ENCODE measurements around the gene SMAD6.
A peak's percentile ranks its signal among the peaks of the same experiment; 100 is the strongest.

The SMAD6 gene

DNA sequence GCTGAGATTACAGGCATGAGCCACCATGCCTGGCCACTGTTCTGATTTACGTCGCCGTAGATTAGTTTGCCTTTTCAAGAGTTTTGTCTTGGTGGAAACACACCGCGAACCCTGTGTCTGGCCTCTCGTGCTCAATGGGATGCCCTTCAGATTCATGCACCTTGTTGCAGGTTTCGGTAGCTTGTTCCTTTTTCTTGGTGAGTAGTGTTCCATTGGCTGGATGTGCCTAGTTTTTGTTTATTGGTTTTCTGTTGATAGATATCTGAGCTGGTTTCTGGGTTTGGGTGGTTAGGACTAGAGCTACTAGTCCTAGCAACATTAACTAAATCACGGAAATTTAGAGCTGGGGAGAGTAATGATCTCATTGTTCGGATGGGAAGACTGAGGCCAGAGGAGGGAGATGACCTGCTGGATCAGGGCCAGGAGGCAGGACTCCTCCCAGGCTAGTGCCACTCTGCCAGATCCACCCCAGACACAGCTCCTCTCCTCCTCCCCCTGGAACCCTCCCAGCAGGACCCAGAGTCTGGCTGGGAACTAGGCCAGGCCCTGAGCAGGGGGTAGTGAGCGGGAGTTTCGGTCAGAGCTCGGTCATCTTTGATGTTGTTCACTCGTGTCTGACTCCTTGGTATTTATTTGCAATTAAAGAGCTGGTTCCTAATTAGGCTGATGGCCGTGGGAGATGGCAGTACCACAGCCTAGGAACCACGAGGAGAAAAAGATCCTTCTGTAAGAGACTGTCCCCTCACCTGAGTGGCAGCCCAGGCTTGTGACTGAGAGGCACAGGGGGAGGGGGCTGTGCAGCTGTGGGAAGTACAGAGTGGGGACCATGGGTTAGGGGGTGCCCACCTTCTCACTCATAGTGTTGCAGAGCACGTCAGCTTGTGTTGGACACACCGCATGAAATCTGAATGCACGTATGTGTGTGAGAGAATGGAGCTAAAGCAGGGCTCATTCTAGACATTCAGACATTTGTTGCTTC, 73.4 kb downstream of the SMAD6 start:
- no peak for DNase-seq (ENCODE audit: low read depth)

DNA sequence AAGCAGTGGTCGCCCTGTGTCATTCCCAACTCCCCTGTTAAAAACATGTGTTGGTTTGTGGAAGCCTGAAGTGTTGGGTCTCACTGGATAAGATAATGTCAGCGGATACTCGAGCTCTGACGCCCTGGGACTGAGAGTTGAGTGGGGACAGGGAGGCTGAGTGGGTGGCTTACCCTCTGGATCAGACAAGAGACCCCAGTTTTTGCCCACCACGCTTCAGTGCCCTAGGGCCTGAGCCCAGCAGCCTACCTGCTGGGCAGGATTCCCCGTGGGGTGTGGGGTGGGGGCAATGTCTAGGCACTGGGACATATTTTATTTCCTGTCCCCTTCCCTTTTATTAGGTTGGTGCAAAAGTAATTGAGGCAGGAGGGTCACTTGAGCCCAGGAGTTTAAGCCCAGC, 75.0 kb downstream of the SMAD6 start:
- no peak for DNase-seq (ENCODE audit: low read depth)

DNA sequence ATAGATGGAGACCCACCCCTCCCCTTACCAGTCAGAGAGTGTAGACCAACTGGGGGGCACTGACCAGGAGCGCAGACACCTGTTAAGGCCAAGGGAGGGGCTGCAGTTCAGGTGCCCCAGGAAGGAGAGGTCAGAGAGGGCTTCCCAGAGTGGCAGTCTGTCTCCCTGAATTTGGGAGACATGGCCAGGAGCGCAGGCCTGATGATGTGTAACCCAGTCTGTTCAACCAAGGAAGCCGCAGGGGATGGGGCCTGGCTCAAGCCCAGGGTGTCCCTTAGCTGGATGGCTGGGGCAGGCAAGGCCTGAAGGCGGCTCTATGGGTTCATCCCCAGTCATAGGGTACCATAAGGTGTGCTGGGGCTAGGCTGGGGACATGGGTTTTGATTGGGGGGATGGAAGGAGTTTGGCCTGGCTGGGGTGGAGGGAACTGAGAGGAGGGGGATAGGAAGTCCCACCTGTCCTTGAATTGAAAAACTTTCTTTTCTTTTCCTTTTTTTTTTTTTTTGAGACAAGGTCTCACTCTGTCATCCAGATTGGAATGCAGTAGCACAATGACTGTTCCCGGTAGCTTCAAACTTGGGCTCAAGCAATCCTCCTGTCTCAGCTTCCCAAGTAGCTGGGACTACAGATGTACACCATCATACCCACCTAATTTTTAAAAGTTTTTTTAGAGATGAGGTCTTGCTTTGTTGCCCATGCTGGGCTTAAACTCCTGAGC, 75.7 kb downstream of the SMAD6 start:
- no peak for DNase-seq (ENCODE audit: low read depth)

DNA sequence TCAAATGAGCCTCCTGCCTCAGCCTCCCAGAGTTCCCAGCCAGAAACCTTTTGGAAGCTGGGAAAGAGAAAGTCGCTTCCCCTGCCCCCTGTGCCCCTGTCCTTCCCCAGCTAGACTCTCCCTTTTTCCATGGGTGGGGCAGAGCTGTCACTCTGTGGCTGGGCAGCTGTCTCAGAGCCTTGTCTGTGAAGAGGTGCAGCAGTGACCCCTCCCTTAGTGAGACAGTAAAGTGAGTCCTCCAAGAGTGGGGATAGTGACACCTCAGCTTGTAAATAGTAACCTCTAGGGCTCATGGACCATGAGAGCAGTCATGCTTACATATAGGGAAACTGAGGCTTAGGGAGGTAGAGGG, 76.3 kb downstream of the SMAD6 start:
- DNase-seq (ENCODE audit: low read depth) = no peak

DNA sequence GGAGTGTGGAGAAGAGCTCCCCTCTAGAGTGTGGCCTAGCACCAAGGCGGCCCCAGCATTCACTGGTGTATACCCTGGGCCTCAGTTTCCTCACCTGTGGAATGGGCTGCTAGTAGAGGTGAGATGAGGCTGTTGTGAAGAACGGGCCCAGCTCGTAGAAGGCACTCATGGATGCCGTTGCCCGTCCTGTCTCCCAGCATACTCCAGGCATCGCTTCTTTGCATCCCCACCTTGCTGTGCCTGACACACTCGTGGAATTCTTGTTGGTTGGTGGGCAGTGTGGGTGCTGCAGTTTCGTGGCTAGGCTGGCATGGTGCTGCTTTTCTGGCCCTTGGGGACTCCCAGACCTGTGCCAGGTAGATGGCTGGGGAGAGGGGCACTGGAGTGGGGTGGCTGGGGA, 76.7 kb downstream of the SMAD6 start:
- no peak for DNase-seq (ENCODE audit: low read depth)

DNA sequence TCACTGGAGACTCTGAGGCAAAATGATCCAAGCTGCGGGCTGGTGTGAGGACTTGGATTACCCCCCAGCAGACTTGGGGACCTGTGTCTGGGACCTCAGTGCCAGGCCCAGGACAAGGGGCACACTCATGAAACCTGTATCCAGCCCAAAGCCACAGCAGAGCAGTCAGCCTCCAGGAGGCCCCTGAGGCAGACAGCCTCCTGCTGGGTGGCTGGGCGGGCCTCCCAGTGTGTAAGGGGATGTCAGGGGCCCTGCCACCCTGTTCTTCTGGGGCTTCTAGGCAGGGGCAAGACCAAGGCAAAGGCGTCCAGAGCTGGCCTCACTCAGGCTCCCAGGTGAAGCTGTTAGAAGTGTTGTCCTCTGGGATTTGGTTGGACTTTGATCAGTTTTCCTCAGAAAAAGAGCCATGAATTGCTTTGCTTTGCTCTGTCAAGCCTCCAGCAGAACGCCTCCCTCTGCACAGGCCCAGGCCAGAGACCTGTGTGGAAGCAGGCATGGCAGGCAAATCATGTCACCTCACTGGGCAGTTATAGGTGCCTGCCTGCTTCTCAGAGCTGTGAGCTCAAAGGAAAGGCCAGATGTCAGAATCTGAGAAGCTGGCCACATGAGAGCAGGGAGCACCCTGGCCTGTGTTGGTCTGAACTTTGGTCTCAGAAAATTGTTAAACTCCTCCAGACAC, 77.4 kb downstream of the SMAD6 start:
- no peak for DNase-seq (ENCODE audit: low read depth)

- peak; percentile 64 for DNase-seq (ENCODE audit: low read depth)
Observed at GRCh38 chr15:66780172-66780972, 78.3 kb downstream of the SMAD6 start.

DNA sequence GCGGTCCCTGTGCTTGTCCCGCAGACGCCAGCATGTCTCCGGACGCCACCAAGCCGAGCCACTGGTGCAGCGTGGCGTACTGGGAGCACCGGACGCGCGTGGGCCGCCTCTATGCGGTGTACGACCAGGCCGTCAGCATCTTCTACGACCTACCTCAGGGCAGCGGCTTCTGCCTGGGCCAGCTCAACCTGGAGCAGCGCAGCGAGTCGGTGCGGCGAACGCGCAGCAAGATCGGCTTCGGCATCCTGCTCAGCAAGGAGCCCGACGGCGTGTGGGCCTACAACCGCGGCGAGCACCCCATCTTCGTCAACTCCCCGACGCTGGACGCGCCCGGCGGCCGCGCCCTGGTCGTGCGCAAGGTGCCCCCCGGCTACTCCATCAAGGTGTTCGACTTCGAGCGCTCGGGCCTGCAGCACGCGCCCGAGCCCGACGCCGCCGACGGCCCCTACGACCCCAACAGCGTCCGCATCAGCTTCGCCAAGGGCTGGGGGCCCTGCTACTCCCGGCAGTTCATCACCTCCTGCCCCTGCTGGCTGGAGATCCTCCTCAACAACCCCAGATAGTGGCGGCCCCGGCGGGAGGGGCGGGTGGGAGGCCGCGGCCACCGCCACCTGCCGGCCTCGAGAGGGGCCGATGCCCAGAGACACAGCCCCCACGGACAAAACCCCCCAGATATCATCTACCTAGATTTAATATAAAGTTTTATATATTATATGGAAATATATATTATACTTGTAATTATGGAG, 79.1 kb downstream of the SMAD6 start:
- no peak for DNase-seq (ENCODE audit: low read depth)

DNA sequence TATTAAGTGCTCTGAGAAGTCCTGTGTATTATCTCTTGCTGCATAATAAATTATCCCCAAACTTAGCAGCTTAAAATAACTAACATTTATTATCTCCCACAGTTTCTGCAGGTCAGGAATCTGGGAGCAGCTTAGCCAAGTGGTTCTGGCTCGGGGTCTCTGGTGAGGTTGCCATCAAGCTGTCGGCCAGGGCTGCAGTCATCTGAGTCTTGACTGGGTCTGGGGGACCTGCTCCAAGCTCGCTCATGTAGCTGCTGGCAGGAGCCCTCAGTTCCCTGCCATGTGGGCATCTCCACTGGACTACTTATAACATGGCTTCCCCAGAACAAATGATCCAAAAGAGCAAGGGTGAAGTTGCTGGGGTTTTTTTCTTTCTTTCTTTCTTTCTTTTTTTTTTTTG, 80.7 kb downstream of the SMAD6 start:
- no peak for DNase-seq (ENCODE audit: low read depth)

- no peak for DNase-seq (ENCODE audit: low read depth)
Observed at GRCh38 chr15:66783314-66783713, 81.3 kb downstream of the SMAD6 start.

GRCh38 chr15:66783725-66784124, 81.7 kb downstream of the SMAD6 start:
- DNase-seq (ENCODE audit: low read depth) = no peak

DNA sequence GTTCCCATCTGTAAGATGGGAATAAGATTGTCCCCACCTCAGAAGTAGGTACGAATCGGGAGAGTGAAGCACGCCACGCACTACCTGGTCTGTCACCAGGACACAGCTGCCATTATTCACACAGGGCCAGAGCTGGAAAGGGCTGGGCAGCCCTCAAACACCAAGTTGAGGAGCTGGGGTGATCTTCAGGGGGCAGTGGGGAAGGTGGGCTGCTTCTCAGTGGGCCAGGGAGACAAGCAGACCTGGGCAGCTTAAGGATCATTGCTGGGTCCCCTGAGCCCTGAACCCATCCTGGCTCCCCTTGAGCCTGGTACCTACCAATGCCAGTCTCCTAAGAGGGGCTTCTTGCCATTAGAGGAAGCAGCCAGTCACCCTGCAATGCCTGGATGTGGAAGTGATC, 82.1 kb downstream of the SMAD6 start:
- DNase-seq (ENCODE audit: low read depth) = no peak

DNA sequence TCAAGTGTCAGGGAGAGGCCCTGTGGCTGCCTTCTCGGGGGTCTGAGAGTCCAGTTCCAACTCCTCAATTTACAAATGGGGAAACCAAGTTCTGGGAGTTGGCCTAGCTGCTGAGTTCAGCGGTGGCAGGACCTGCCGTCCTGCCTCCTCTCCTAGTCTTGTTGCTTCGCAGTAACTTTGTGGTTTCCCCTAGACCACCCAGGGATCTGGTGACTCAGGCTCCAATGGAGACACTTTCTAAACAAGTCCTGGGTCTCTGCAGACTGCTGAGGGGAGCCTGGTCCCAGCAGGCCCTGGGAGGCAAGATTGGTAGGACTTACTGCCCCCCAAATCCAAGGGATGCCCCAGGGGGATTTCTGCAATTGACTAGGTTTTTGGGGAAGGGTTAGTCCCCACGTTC, 83.6 kb downstream of the SMAD6 start:
- no peak for DNase-seq (ENCODE audit: low read depth)

GRCh38 chr15:66786222-66786621, 84.2 kb downstream of the SMAD6 start:
- no peak for DNase-seq (ENCODE audit: low read depth)

- DNase-seq (ENCODE audit: low read depth) = no peak
Observed at GRCh38 chr15:66786708-66787488, 84.9 kb downstream of the SMAD6 start.

DNA sequence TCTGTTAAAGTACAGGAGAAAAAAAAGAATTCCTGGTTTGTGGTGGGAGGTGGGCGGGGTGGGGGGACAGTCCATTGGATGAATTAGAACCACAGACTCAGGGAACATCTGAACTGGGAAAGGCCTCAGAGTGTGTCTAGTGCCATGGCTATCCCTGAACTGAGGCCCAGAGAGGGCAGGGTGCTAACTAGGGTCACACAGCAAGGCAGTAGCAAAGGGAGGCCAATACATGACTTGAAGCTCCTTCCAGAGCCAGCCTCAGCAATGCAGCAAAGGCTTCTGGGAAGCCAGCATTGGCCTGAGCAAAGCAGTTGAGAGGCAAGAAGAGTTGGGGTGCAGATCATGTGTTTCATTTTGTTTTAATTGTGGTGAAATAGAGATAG, 85.4 kb downstream of the SMAD6 start:
- DNase-seq (ENCODE audit: low read depth) = no peak

DNA sequence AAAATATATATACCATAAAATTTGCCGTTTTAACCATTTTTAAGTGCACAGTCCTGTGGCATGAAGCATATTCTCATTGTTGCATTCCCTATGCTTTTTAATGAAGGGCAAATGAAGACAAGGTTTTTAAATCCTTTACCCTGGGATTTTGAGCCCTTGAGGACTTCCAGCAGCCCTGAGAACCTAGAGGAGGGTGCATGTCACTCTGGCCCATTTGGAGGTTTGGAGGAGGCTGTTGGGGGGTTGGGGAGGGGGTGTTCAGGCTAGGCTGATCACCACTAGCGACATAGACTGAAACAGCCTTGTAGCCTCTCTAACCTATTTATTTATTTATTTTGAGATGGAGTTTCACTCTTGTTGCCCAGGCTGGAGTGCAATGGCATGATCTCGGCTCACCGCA, 86.0 kb downstream of the SMAD6 start:
- DNase-seq (ENCODE audit: low read depth) = no peak

DNA sequence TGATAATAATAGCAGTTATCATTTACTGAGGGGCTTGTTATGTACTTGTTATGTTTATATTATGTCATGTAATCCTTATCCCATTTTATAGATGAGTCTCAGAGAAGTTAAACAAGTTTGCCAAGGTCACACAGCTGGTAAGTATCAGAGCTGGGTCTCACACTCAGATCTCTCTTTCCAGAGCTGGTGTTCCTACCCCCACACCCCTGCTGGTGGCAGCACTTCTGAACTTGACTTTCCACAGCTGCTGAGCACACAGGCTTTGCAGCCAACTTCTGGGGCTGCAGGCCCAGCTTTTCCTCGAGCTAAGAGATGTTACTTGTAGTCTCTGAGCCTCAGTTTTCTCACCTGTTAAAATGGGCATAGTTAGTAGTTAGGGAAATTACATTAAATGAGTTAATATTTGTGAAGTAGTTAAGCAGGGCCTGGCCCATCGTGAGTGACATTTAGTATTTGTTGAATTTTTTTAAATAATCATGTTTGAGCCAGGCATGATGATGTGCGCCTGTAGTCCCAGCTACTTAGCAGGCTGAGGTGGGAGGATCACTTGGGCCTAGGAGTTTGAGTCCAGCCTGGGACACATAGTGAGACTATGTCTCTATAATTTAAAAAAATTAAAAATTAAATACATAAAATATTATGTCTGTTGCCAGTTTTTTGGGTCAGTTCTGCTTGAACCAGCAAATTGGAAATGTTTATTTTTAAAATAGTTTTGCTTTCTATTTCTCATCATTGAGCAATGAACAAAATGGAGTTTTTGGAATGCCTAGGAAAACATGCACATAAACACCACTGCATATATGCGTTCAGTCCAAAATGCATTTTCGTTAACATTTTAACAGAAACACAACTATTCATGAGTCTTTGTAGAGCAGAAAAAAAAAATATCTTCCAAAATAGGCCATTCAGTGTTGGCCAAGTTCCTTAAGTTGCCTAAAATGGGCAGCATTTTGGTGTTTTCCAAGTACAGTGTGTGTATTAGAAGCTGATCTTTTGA, 87.3 kb downstream of the SMAD6 start:
- no peak for DNase-seq (ENCODE audit: low read depth)

- DNase-seq (ENCODE audit: low read depth) = no peak
Observed at GRCh38 chr15:66795851-66796250, 93.8 kb downstream of the SMAD6 start.
